Fibroblast of lung (primary cell): ENCODE measurements around the gene MRAS. TPM values are rescaled to one million over a fixed set of nuclear protein-coding genes. Genes with fewer than 3 reads are reported as not detected.
A peak's percentile ranks its signal among the peaks of the same experiment; 100 is the strongest.

Experiments used
- DNase-seq, 2 donors: peaks; one replicate each; pipeline versions ENCODE4 v3.0.0 to v3.0.0-alpha.2; 2010; ENCODE audit warnings: low read depth in 2 of 2
- H2AFZ ChIP-seq: 2 replicates; pipeline ENCODE4 v1.5.1; 2012; ENCODE audit warnings: low read length, control low read depth, inconsistent platforms
- H3K27ac ChIP-seq: 2 replicates; pipeline ENCODE4 v1.5.1; 2011; ENCODE audit warnings: low read length, control low read depth; ENCODE audit not compliant: insufficient read depth
- H3K27me3 ChIP-seq: 2 replicates; pipeline ENCODE4 v1.5.1; 2011; ENCODE audit warnings: mild to moderate bottlenecking, low read length; ENCODE audit not compliant: control insufficient read depth, insufficient read depth
- H3K36me3 ChIP-seq: 2 replicates; pipeline ENCODE4 v1.5.1; 2011; ENCODE audit warnings: low read length; ENCODE audit not compliant: control insufficient read depth, insufficient read depth
- H3K4me1 ChIP-seq: 2 replicates; pipeline ENCODE4 v1.5.1; 2011; ENCODE audit warnings: low read length; ENCODE audit not compliant: control insufficient read depth, insufficient read depth; ENCODE audit errors: extremely low read depth
- H3K4me2 ChIP-seq: 2 replicates; pipeline ENCODE4 v1.5.1; 2011; ENCODE audit warnings: low read length, control low read depth; ENCODE audit not compliant: insufficient read depth; ENCODE audit errors: extremely low read depth
- H3K4me3 ChIP-seq, 4 experiments: fragments of 200-600 bp in 1 of 4; sonication (generic) in 1 of 4; replicated peaks in 1 of 4; 2 replicates each; pipeline ENCODE4 v1.5.1; 2011 to 2016; ENCODE audit warnings: low read length in 4 of 4, low read depth in 3 of 4, mild to moderate bottlenecking in 3 of 4, control low read depth in 2 of 4, inconsistent platforms in 1 of 4, mixed read lengths in 1 of 4; ENCODE audit not compliant: insufficient read depth in 1 of 4; ENCODE audit errors: control extremely low read depth in 1 of 4
- H3K79me2 ChIP-seq: 2 replicates; pipeline ENCODE4 v1.5.1; 2012; ENCODE audit warnings: mild to moderate bottlenecking, low read length, inconsistent platforms; ENCODE audit not compliant: control insufficient read depth, insufficient read depth
- H3K9ac ChIP-seq: 2 replicates; pipeline ENCODE4 v1.5.1; 2011; ENCODE audit warnings: mild to moderate bottlenecking, low read length, control low read depth; ENCODE audit not compliant: insufficient read depth
- H3K9me3 ChIP-seq: 2 replicates; pipeline ENCODE4 v1.5.1; 2012; ENCODE audit warnings: low read depth, low read length; ENCODE audit not compliant: control insufficient read depth, insufficient read depth
- H4K20me1 ChIP-seq: 2 replicates; pipeline ENCODE4 v1.5.1; 2011; ENCODE audit warnings: low read length; ENCODE audit not compliant: control insufficient read depth, insufficient read depth; ENCODE audit errors: extremely low read depth
- EZH2 ChIP-seq: IDR thresholded peaks from 2 replicates; pipeline ENCODE4 v1.5.1; 2012; ENCODE audit warnings: low read length, control low read depth, mild to moderate bottlenecking; ENCODE audit errors: missing control alignments
- polyA plus RNA-seq, 2 donors: library from polyadenylated mRNA; depleted of rRNA in 1 of 2; stranded (reverse) in 1 of 2; unstranded in 1 of 2; fragments of >200 nt; gene quantifications; 2 replicates each; pipeline ENCODE4 v1.2.1, GENCODE V29; 2011 to 2012; ENCODE audit warnings: missing spikeins in 1 of 2
- total RNA-seq: library from RNA; depleted of rRNA; stranded (reverse); fragments of >200 nt; gene quantifications from 2 replicates; pipeline ENCODE4 v1.2.1, GENCODE V29; 2014
- TF ChIP-seq, protein P1 (sequence below), 2 donors: IDR thresholded peaks in 1 of 2; conservative IDR thresholded peaks in 1 of 2; 1 replicate in 1 of 2; 2 replicates in 1 of 2; pipeline ENCODE4 v1.5.1; 2011 to 2012; ENCODE audit warnings: low read length in 2 of 2, control low read depth in 1 of 2, inconsistent platforms in 1 of 2, low read depth in 1 of 2, mild to moderate bottlenecking in 1 of 2

The MRAS gene
- total and polyA plus RNA-seq, 2 donors (not counting 1 experiment from before 2014, with no cell fraction given): 35.3 to 73.0 TPM

GRCh38 chr3:138398791-138399575, 50.6 kb downstream of the MRAS start:
- Histone ChIP-seq H3K36me3 (no peaks in the 10 kb centered on the region), H3K4me3 (no peak overlapping the region), H3K4me1 (no peaks in the 10 kb centered on the region), H3K4me2 (no peak overlapping the region), H4K20me1 (no peaks in the 10 kb centered on the region), H3K79me2 (no peaks in the 10 kb centered on the region), H3K27ac (no peak overlapping the region), H2AFZ (no peak overlapping the region), H3K9ac (no peak overlapping the region), H3K27me3 (no peaks in the 10 kb centered on the region), H3K9me3 (no peaks in the 10 kb centered on the region)
- peak in 1 of 2 donors; percentile 11 for DNase-seq
- TF ChIP-seq, protein P1, sequence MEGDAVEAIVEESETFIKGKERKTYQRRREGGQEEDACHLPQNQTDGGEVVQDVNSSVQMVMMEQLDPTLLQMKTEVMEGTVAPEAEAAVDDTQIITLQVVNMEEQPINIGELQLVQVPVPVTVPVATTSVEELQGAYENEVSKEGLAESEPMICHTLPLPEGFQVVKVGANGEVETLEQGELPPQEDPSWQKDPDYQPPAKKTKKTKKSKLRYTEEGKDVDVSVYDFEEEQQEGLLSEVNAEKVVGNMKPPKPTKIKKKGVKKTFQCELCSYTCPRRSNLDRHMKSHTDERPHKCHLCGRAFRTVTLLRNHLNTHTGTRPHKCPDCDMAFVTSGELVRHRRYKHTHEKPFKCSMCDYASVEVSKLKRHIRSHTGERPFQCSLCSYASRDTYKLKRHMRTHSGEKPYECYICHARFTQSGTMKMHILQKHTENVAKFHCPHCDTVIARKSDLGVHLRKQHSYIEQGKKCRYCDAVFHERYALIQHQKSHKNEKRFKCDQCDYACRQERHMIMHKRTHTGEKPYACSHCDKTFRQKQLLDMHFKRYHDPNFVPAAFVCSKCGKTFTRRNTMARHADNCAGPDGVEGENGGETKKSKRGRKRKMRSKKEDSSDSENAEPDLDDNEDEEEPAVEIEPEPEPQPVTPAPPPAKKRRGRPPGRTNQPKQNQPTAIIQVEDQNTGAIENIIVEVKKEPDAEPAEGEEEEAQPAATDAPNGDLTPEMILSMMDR (conservative IDR thresholded peaks at IDR 0.05 in 1 of 2, IDR thresholded peaks at IDR 0.05 in 1 of 2; ENCODE audit: low read depth in 1 of 2, low read length in 2 of 2): no peak
- no peak for TF ChIP-seq EZH2

DNA sequence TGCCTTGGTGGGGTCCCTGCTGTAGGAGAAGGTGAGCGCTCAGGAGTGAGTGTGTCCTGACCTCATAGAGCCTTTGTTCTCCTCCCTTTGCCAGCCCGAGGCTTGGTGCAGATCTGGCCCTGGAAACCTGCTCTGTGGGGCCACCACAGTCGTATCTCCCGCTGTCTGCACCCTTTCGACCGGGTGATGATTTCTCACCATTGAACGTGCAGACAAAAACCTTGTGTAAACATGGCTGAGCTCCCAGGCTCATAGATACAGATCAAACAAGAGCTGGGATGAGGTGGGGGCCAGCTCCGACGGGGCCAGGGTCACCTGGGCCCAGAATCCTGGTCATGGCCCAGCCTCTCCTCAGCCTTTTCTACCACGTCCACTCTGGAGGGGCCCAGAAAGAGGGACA, 51.4 kb downstream of the MRAS start:
- no peak for TF ChIP-seq EZH2
- TF ChIP-seq, protein P1 (conservative IDR thresholded peaks at IDR 0.05 in 1 of 2, IDR thresholded peaks at IDR 0.05 in 1 of 2; ENCODE audit: low read depth in 1 of 2, low read length in 2 of 2): no peak

GRCh38 chr3:138400651-138401070, 52.3 kb downstream of the MRAS start:
- Histone ChIP-seq H3K9me3 (no peaks in the 10 kb centered on the region), H3K36me3 (no peaks in the 10 kb centered on the region), H2AFZ (no peak overlapping the region), H3K4me2 (no peak overlapping the region), H3K4me1 (no peaks in the 10 kb centered on the region), H4K20me1 (no peaks in the 10 kb centered on the region), H3K79me2 (no peaks in the 10 kb centered on the region), H3K9ac (no peak overlapping the region), H3K4me3 (no peak overlapping the region), H3K27ac (no peak overlapping the region), H3K27me3 (no peaks in the 10 kb centered on the region)
- TF ChIP-seq EZH2: no peak
- TF ChIP-seq, protein P1 (conservative IDR thresholded peaks at IDR 0.05 in 1 of 2, IDR thresholded peaks at IDR 0.05 in 1 of 2; ENCODE audit: low read depth in 1 of 2, low read length in 2 of 2): no peak
- no peak for DNase-seq

More for the DNA sequence above, 51.4 kb downstream of the MRAS start:
- no peak overlapping the region for H3K27ac ChIP-seq
- H3K79me2 ChIP-seq: no peaks in the 10 kb centered on the region
- no peak overlapping the region for H3K9ac ChIP-seq
- H3K4me3 ChIP-seq: no peak overlapping the region
- no peaks in the 10 kb centered on the region for H3K4me1 ChIP-seq
- no peaks in the 10 kb centered on the region for H3K27me3 ChIP-seq
- H4K20me1 ChIP-seq: no peaks in the 10 kb centered on the region
- H3K4me2 ChIP-seq: no peak overlapping the region
- H3K36me3 ChIP-seq: no peaks in the 10 kb centered on the region
- H2AFZ ChIP-seq: no peak overlapping the region
- no peak for DNase-seq
- H3K9me3 ChIP-seq: no peaks in the 10 kb centered on the region
